ENCODE results near the gene USHBP1.

Gene USHBP1

GRCh38 chr19:17240062-17240752 is 24.3 kb downstream of the USHBP1 start:
- no peak for DNase-seq

DNA sequence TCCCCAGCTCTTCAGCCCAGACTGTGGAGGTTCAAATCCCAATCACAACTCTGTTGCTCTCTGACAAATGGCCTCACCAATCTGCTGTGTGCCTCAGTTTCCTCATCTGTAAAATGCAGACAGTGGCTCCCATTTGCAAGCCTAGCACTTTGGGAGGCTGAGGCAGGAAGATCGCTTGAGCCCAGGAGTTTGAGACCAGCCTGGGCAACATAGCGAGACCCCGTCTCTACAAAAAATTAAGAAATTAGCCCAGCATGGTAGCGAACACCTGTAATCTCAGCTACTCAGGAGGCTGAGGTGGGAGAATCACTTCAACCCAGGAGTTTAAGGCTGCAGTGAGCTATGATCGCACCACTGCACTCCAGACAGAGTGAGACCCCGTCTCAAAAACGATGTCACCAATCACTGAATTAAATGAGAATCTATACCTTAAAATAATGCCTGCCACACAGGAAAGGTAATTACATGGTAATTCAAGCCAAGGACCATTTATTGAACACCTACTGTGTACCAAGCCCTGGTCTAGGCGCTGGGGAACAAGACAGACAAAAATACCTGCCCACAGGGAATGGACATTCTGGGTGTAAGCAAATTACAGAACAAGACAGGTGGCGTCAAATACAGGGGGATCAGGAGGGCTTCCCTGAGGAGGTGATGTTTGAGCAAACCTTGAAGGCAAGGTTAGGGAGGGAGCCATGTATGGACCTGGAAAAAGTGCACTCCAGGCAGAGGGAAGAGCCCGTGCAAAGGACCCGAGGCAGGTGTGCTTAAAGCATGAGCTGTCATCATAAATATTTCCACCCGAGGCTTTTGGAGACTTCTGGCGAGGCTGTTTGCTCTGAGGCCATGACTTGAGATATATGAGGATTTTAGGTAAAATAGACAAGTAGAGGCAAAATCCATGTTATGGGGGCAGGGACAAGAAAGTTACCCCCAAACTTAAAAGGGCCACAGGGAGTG is 26.5 kb downstream of the USHBP1 start:
- no peak for DNase-seq

- no peak for DNase-seq
Measured at GRCh38 chr19:17236811-17237543, 27.6 kb downstream of the USHBP1 start.

GRCh38 chr19:17235971-17236777 is 28.4 kb downstream of the USHBP1 start:
- DNase-seq = no peak

GRCh38 chr19:17235300-17235970 is 29.1 kb downstream of the USHBP1 start:
- peak; percentile 86 for DNase-seq

DNA sequence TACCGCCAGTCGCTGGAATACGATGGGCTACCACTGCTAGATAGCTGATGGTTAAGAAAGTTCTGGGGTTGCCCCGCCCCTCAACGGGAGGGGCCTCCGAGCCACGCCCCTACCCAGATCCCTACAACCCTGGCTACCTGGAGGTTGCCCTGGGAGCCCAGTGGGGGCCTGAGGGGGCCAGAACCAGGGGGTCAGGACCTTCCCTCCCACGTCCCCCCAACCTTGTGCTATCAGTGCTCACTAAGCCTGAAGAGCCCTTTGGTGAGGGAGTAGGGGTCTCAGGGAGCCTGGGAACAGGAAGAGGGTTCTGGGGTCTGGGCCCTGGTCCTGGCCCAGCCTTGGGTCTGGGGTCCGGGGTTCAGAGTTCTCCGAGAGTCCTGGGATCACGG is 29.6 kb downstream of the USHBP1 start:
- DNase-seq = peak; percentile 83

- DNase-seq = no peak
Measured at GRCh38 chr19:17232258-17232657, 32.3 kb downstream of the USHBP1 start.

DNA sequence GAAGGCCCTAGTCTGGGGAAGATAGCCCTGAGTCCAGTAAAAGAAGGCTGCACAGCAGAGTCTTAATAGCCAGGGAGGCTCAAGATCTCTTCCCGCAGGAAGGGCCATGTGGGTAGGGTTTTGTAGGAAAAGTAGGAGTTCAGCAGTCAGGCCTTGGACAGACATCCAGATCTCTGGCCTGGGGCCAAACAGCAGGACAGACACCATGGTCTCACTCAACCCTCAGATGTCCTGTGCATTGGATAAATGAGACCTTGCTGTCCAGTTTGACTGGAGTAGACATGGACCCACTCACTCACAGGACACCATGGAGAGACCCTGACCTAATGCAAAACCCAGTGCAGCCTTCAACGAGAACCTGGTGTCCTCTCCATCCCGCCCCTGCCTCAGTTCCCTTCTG is 34.7 kb downstream of the USHBP1 start:
- DNase-seq = no peak

DNA sequence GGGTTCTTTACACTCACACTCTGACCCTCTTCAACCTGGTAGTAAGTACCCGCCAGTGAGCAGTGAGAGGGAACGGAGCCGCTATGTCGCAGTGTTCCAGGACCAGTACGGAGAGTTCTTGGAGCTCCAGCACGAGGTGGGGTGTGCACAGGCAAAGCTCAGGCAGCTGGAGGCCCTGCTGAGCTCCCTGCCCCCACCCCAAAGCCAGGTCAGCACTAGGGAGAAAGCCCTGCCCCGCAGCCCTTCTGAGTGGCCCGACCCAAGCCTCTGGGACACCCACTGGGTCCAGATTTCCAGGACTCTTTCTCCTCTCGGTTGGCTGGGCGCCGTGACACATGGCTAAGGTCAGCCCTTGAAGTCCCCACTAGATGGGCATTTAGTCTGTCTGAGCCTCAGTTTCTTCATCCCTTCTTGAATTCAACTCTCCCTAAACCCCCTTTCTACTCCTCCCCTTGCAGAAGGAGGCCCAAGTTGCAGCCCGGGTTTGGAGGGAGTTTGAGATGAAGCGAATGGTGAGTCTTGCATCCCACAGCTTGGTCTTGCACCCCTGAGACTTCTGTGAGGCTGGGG is 36.7 kb downstream of the USHBP1 start:
- DNase-seq = no peak

DNA sequence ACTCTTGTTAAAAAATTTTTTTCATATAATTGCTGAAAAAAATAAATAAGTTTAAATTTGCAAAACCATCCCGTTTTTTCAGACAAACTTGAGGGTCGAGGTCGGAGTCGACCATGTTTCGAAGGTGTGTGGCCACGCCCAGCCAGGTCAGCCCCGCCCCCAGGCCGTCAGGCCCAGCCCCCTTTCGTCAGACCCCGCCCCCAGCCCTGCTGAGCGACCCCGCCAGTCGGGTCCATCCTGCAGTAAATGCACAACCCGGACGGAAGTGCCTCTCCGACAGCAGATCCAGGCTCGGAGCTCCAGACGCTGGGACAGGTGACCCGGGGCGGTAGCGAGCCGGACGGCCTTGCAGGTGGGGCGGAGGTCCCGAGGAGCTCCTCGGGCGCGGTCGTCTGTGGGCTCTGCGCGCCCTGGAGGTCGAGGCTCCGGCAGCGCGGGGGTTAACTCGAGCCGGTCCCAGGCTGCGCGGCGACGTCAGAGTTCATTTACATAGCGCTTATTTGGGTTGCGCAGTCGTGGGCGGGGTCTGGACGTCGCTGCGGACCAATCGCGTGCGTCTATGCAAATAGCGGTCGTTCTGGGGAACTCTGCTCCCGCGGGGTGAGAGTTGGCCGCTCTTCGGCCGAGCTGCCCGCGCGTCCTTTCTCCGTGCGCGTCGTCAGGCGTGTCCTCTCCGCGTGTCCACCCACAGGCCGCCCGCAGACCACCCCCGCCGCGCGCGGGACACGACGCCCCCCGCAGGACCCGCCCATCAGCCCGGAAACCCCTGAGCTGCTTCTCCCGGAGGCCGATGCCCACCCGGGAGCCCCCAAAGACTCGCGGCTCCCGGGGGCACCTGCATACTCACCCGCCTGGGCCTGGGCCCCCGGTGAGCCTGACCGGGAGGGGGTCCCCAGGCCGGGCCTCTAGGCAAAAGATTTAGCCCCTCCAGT is 38.3 kb downstream of the USHBP1 start, which contains the start of gene OCEL1:
TSS of gene OCEL1 (plus strand) at position 225 of the 932 bp plus-strand sequence. CDS start at position 247, 22 bp downstream.
- DNase-seq = peak; percentile 97

DNA sequence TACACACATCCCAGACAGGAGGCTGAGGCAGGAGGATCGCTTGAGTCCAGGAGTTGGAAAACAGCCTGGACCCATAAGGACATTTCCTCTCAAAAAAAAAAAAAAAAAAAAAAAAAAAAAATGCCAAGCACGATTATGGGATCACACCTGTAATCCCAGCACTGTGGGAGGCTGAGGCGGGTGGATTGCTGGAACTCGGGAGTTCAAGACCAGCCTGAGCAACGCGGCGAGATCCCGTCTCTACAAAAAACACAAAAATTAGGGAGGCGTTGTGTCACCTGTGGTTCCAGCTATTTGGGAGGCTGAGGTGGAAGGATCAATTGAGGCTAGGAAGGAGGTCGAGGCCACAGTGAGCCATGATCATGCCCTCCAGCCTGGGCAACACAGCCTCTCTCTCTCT is 39.5 kb downstream of the USHBP1 start:
- DNase-seq = no peak

DNA sequence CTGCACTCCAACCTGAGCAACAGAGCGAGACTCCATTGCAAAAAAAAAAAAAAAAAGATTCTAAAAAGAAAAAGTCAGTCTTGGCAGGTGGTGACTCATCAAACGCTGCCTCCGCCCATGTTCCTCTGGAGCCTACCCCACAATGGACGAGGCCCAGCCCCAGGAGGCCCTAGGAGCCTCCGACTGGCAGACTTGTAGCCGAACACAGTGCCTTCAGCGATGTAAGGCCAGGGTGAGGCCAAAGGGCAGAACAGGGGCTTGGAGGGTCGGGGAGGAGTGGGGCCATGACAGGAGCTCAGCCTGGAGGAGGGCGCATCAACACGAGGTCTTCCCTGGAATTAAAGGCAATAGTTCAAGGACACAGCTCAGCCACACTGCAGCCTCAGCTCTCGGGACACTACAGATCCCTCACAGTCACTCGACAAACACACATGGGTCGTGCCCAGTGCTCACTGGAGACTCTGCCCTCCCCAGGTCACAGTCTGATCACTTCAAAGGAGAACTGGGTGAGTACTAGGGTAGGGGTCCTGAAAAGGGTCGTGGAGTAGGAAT is 44.3 kb downstream of the USHBP1 start:
- DNase-seq = peak; percentile 52

DNA sequence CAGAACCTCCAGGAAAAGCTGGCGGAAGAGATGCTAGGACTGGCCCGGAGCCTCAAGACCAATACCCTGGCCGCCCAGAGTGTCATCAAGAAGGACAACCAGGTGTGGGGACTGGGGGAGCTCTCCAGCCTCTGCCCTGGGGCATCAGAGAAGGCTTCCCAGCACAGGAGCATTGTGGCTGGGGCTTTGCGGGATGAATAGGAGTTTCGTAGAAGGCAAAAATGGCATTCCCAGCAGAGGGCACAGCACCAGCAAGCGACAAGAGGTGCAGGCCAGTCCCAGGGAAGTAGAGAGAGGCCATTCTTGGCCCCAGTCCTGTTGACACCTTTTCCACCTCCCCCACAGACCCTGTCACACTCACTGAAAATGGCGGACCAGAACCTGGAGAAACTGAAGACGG is 45.3 kb downstream of the USHBP1 start:
- DNase-seq = no peak

DNA sequence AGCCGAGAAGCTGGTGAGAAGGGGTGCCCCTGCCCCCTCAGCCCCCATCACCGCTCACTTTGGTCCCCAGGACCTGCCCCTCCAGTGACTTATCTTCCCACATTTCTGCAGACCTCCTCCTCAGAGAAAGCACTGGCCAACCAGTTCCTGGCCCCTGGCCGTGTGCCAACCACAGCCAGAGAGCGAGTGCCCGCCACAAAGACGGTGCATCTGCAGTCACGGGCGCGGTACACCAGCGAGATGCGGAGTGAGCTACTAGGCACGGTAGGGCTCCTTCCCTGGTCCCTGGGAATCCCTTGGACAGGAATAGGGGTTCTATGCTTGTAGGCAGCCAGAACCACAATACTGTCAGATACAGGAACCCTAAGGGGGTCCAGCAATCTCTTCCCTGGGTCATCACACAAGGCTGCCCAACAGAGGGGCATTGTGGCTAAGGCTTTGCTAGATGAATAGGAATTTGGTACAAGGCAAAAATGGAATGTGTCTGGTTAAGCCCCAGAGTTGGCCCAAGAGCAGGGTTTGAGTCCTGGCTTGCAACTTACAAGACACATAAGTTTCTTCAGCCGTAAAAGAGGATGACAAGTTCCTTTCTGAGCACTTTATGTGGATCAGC is 48.4 kb downstream of the USHBP1 start:
- DNase-seq = no peak

- peak; percentile 91 for DNase-seq
Measured at GRCh38 chr19:17215127-17215971, 49.2 kb downstream of the USHBP1 start, which contains the start of gene USE1. TSS of gene USE1 (plus strand) at chr19:17215357. CDS start at chr19:17215406, 49 bp downstream.

- DNase-seq = no peak
Measured at GRCh38 chr19:17214508-17215126, 49.9 kb downstream of the USHBP1 start.

DNA sequence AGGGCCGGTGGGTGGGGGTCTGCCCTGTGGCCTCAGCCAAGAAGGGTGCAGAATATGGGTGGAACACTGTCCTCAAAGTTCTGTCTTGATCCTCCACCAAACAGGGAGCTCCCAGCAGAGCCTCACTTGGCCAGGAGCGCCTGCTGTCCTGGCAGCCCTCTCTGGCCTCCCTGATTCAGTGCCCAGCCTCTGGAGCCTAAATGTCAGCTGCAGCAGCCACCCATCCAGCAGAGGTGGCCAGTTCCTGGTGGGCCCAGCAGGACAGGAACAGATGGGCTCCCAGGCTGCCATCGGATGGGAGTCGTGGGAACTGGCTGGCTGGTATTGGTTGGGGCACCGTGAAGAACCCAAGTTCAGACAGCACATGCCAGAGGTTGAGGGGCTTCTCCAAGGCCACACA is 51.2 kb downstream of the USHBP1 start:
- DNase-seq = peak; percentile 49

Data from activated CD8-positive, alpha-beta memory T cell treated with anti-CD3 and anti-CD28 coated beads, Interleukin-2, amount 50 U/mL, for 48 hours (primary cell).